OCI-LY3 (cell line): ENCODE results near the gene POFUT2.

Source experiments
- H2AFZ ChIP-seq: fragments of 200-600, 300-600 bp; shearing (Covaris generic); 2 replicates; pipeline ENCODE4 v1.6.0; 2014; ENCODE audit warnings: antibody characterized with exemption, low read depth, low read length
- H3K27ac ChIP-seq: fragments of 200-600, 300-600 bp; sonication (generic); 2 replicates; pipeline ENCODE4 v1.5.1; 2014; ENCODE audit warnings: mild to moderate bottlenecking, low read length, moderate library complexity, mixed read lengths
- H3K27me3 ChIP-seq: fragments of 200-600, 300-600 bp; sonication (generic); 2 replicates; pipeline ENCODE4 v1.6.1; 2014; ENCODE audit warnings: low read depth, low read length, mixed read lengths
- H3K36me3 ChIP-seq: fragments of 200-600, 300-600 bp; sonication (generic); replicated peaks from 2 replicates; pipeline ENCODE3; 2014; ENCODE audit warnings: low read depth, low read length, mixed read lengths
- H3K4me1 ChIP-seq: fragments of 300-600, 200-600 bp; sonication (generic); 2 replicates; pipeline ENCODE4 v1.6.1; 2014; ENCODE audit warnings: low read length, mixed read lengths
- H3K4me2 ChIP-seq: fragments of 200-600, 300-600 bp; sonication (generic); 2 replicates; pipeline ENCODE4 v1.6.1; 2014; ENCODE audit warnings: low read length, mixed read lengths
- H3K4me3 ChIP-seq: fragments of 300-600, 200-600 bp; sonication (generic); 2 replicates; pipeline ENCODE4 v1.5.1; 2014; ENCODE audit warnings: antibody characterized with exemption, mild to moderate bottlenecking, low read length, moderate library complexity
- H3K79me2 ChIP-seq: fragments of 300-600, 200-600 bp; shearing (Covaris generic); 2 replicates; pipeline ENCODE4 v1.6.1; 2014; ENCODE audit warnings: mild to moderate bottlenecking, low read length, mixed read lengths
- H3K9ac ChIP-seq: fragments of 300-600, 200-600 bp; shearing (Covaris generic); 2 replicates; pipeline ENCODE4 v1.6.0; 2014; ENCODE audit warnings: mild to moderate bottlenecking, low read length, moderate library complexity
- H3K9me3 ChIP-seq: fragments of 200-600, 300-600 bp; shearing (Covaris generic); 2 replicates; pipeline ENCODE4 v1.6.1; 2014; ENCODE audit warnings: low read length, mixed read lengths; ENCODE audit not compliant: insufficient read depth
- H4K20me1 ChIP-seq: fragments of 200-600, 300-600 bp; sonication (generic); 2 replicates; pipeline ENCODE4 v1.6.1; 2016; ENCODE audit warnings: low read length, mixed read lengths; ENCODE audit not compliant: insufficient read depth
- EZH2phosphoT487 ChIP-seq: fragments of 200-600 bp; shearing (Covaris generic); IDR thresholded peaks from 2 replicates; pipeline ENCODE4 v1.6.1; 2018; ENCODE audit warnings: antibody characterized with exemption, mixed run types, low read depth
- TF ChIP-seq, protein P1 (sequence below): fragments of 200-600, 300-600 bp; sonication (generic); IDR thresholded peaks from 2 replicates; pipeline ENCODE4 v1.5.1; 2014; ENCODE audit warnings: antibody characterized with exemption, low read length, low read depth

The POFUT2 gene

DNA sequence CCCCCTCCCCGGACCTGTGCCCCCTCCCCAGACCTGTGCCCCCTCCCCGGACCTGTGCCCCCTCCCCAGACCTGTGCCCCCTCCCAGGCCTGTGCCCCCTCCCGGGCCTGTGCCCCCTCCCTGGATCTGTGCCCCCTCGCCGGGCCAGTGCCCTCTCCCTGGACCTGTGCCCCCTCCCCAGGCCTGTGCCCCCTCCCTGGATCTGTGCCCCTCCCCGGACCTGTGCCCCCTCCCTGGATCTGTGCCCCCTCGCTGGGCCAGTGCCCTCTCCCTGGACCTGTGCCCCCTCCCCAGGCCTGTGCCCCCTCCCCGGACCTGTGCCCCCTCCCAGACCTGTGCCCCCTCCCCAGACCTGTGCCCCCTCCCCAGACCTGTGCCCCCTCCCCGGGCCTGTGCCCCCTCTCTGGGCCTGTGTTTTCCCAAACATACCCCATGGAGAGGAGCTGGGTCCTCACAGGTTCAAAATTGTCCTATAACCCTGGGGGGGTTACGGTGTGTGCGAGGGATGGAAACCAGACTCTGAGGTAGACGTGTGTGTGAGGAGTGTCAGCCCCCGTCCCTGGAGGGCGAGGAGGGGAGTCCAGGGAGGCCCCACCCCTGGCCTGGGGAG lies 47.6 kb upstream of the POFUT2 start:
- Histone ChIP-seq H3K79me2 (no peaks in the 10 kb centered on the region), H3K4me2 (no peak overlapping the region), H2AFZ (no peak overlapping the region), H3K27ac (no peak overlapping the region), H3K4me3 (no peak overlapping the region), H4K20me1 (no peaks in the 10 kb centered on the region), H3K9ac (no peak overlapping the region), H3K27me3 (no peaks in the 10 kb centered on the region), H3K4me1 (no peaks in the 10 kb centered on the region), H3K9me3 (no peaks in the 10 kb centered on the region), H3K36me3 (no peaks in the 10 kb centered on the region)
- TF ChIP-seq, protein P1, sequence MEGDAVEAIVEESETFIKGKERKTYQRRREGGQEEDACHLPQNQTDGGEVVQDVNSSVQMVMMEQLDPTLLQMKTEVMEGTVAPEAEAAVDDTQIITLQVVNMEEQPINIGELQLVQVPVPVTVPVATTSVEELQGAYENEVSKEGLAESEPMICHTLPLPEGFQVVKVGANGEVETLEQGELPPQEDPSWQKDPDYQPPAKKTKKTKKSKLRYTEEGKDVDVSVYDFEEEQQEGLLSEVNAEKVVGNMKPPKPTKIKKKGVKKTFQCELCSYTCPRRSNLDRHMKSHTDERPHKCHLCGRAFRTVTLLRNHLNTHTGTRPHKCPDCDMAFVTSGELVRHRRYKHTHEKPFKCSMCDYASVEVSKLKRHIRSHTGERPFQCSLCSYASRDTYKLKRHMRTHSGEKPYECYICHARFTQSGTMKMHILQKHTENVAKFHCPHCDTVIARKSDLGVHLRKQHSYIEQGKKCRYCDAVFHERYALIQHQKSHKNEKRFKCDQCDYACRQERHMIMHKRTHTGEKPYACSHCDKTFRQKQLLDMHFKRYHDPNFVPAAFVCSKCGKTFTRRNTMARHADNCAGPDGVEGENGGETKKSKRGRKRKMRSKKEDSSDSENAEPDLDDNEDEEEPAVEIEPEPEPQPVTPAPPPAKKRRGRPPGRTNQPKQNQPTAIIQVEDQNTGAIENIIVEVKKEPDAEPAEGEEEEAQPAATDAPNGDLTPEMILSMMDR, result no peak
- no peak for TF ChIP-seq EZH2phosphoT487

DNA sequence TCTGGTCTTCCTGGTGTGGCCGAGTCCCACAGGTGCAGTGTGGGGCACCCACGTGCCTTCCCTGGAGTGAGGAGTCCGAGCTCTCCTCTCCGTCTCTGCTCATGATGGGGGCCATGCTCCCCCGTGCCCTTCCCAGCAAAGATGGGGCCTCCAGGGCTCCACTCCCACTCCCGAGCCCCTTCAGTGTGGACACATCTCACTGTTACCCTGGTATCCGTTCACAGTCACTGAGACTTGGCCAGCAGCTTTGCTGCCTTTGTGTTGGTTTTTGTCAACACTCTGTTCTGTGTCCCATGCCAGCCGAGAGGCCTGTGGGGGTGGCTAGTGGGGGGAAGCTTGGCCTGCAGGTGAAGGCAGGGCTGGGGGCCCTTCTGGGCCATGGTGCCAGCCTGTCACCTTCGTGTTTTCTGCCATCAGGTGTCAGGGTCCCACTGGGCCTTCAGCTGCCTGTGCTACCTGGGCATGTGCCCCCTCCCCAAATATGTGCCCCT lies 46.9 kb upstream of the POFUT2 start:
- Histone ChIP-seq H3K4me2 (no peak overlapping the region), H3K27me3 (no peaks in the 10 kb centered on the region), H3K9ac (no peak overlapping the region), H2AFZ (no peak overlapping the region), H3K79me2 (no peaks in the 10 kb centered on the region), H3K4me1 (no peaks in the 10 kb centered on the region), H3K9me3 (no peaks in the 10 kb centered on the region), H4K20me1 (no peaks in the 10 kb centered on the region), H3K4me3 (no peak overlapping the region), H3K36me3 (no peaks in the 10 kb centered on the region), H3K27ac (no peak overlapping the region)
- TF ChIP-seq EZH2phosphoT487, result no peak
- TF ChIP-seq, protein P1, result no peak

DNA sequence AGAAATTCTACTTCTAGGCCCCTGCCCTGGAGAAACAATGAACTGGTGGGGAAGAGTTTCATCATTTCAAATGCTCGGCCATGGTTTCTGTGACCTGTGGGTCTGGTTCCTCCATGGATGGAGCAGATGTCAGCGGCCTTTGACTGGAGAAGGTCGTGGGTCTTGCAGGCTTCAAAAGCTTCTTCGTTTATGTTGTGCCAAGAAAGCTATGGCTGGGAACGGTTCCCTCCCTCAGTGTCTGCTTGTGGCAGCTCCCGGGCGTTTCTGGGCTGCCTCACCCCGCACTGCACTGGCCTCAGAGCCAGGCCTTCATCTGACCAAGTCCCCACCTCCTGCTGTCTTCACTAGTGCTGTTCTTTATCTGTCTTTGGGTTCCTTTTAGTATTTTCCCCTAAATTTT lies 46.4 kb upstream of the POFUT2 start:
- Histone ChIP-seq H2AFZ (no peak overlapping the region), H3K9me3 (no peaks in the 10 kb centered on the region), H3K4me1 (no peaks in the 10 kb centered on the region), H3K4me2 (no peak overlapping the region), H3K27me3 (no peaks in the 10 kb centered on the region), H3K79me2 (no peaks in the 10 kb centered on the region), H3K4me3 (no peak overlapping the region), H4K20me1 (no peaks in the 10 kb centered on the region), H3K36me3 (no peaks in the 10 kb centered on the region), H3K9ac (no peak overlapping the region), H3K27ac (no peak overlapping the region)
- TF ChIP-seq, protein P1, result no peak
- TF ChIP-seq EZH2phosphoT487, result no peak

DNA sequence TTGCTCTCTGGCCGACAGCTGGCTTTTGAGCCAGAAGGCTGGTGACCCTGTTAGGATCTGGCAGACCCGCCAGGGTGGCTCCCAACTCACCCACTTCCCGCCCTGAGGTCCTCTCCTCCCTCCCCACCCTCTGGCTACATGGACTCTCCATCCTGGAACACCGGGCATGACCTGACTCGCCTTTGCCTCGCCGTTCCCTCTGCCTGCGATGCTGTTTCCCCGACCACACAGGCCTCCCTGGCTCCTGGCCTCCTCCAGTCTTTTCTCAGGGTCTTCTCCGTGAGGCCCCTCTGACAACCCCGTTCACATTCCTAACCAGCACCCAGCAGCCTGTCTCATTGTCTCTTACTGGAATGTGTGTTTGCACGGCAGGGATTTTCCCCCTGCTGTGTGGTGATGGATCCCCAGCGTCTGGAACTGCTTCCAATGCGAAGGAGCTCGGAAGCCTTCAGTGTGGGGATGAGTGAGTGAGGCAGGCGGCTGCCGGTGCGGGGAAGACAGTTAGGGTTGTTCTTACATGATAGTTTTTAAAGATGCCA lies 46.0 kb upstream of the POFUT2 start:
- H3K4me3 ChIP-seq, result no peak overlapping the region

More for the DNA sequence above, 46.0 kb upstream of the POFUT2 start:
- TF ChIP-seq, protein P1, result no peak
- no peak for TF ChIP-seq EZH2phosphoT487
- no peak overlapping the region for H3K27ac ChIP-seq
- H4K20me1 ChIP-seq, result no peaks in the 10 kb centered on the region
- H3K36me3 ChIP-seq, result no peaks in the 10 kb centered on the region
- no peaks in the 10 kb centered on the region for H3K27me3 ChIP-seq
- no peaks in the 10 kb centered on the region for H3K79me2 ChIP-seq
- no peak overlapping the region for H2AFZ ChIP-seq
- H3K9ac ChIP-seq, result no peak overlapping the region
- no peaks in the 10 kb centered on the region for H3K4me1 ChIP-seq
- H3K9me3 ChIP-seq, result no peaks in the 10 kb centered on the region
- H3K4me2 ChIP-seq, result no peak overlapping the region
